DMS114 treated with DMSO at 0.1 percent for 48 hours (cell line): ENCODE data around the gene CD200R1L.

ENCODE experiments used
- DNase-seq: peaks from one replicate; lab custom pipeline; 2025; ENCODE audit not compliant: unreplicated experiment; lab: John Stamatoyannopoulos, UW

Gene CD200R1L

GRCh38 chr3:112822064-112823055, 24.3 kb downstream of the CD200R1L start:
- DNase-seq = no peak

DNA sequence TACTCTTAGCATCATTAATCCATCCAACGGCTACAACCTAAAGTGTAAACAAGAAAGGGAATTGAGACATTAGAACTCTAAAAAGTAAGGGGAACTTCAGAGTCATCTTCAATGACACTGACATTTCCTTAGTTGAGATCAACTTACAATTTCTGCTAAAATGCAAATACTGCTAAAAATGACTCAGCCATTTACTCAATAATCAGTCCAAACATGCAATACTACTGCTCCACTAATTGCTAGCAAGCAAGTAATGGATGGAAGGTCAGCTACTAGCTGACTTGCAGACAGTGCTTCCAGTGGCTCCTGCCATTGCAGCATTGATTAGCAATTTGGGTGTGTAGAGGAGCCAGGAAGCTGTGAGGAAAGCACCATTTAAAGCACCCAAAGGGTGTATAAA, 28.4 kb downstream of the CD200R1L start:
- DNase-seq = no peak

DNA sequence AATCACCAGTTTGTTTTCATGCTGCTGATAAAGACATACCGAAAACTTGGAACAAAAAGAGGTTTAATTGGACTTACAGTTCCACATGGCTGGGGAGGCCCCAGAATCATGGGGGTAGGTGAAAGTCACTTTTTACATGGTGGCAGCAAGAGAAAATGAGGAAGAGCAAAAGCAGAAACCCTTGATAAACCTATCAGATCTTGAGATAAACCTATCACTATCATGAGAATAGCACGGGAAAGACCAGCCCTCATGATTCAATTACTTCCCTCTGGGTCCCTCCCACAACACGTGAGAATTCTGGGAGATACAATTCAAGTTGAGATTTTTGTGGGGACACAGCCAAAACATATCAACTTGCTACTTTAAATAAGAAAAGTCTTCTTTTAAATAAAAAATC, 28.9 kb downstream of the CD200R1L start:
- DNase-seq = no peak

DNA sequence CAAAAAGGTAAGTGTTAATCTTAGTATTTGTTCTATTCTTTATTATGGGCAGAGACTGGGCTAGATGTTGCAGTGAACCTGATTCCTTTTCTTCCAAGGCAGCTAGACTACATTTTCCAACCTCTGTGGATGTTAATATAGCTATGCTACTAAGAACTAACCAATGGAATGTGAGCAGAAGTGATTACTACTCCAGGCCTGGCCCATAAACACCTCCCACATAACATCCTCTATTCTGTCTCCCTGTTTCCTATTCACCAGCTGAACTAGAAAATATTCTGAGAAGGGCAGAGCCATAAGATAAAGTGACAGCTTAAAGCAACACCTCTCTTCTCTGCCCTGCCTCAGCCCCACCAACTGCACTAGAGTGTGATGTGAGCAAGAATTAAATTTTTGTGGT, 29.4 kb downstream of the CD200R1L start:
- DNase-seq = no peak

GRCh38 chr3:112815981-112816380, 30.7 kb downstream of the CD200R1L start:
- DNase-seq = no peak

DNA sequence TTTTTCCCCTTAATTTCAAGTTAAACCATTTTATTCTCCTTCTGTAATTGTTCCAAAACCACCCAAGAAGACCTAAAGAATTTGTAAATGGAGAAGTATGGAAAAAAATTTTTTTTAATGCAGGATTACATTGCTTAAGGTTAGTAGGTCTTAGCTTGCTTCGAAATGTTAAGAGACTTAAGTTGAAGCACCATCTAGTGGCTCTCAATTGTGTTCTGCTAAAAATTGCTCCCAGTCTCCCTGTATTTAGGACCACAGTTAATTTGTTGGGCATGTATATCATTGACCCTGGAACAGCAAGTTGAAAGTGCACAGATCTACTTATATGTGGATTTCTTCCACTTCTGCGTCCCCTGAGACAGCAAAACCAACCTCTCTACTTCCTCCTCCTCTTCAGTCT, 32.4 kb downstream of the CD200R1L start:
- peak; percentile 33 for DNase-seq

GRCh38 chr3:112813723-112814171, 32.9 kb downstream of the CD200R1L start:
- DNase-seq = no peak

DNA sequence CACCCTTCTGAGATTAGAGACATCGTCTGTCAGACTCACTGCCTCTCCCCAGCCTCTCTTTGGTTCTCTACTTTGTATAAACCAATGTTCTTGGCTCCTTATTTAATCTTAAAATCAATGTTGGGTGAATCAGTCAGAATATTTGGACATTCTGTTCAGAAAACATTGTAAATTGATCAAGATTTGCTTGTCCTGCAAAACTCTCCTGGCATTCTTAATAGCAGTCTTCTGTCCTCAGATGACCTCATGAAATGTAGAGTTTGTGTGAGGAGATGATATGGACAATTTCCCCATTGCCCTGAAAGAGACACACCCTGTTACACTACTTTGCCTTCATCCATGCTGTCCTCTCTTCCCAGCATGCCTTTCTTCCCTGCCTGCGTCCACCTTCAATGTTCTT, 33.6 kb downstream of the CD200R1L start:
- no peak for DNase-seq

DNA sequence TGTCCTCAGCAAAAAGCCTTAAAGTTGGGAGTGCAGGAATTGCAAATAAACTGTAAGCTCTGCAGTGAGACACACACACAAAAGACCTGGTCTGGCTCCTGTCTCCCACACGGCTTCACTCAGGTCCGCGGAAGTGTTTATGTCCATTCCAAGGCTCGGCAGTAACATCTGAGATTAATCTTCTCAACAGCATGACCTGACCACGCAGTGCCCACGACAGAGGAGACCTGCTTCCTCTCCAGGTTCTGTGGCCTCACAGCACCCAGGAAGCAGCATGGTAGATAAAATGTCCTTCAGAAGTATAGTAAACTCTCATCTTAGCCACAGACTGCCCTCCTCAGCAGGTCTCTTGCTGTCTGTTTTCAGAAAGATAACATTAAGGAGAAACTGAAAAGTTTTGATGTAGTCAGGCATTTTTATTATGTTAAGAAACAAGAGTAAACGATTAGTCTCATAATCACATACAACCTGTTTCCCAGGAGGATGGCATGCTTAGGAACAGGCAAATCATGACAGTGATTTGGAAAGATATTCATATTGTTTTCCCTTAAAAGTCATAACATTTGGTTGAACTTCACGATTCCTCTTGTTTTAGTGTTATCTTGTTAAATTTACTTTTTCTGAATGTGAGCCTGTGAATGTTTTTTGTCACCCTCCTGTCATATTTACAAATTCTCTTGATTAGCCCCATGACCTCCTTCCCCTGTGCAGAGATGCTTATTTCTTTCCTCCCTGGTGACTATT, 34.6 kb downstream of the CD200R1L start:
- no peak for DNase-seq

GRCh38 chr3:112811131-112811884, 35.4 kb downstream of the CD200R1L start:
- no peak for DNase-seq

DNA sequence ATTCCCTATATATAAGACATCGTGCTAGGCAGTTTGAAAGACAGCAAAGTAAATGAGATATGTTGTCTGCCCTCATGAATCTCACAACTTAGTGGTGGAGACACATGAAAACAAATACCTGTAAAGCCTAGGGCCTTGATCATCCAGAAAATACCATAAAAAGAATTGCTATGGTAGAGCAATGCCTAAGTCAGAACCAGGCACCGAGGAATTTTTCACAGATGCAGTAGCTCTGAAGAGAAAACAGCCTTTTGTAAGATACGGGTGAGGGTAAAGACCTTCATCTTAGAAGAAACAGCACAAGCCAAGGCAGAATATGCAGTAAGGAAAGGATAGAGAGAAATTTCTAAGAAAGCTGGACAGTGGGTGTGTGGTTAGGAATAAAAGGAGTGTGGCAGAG, 36.1 kb downstream of the CD200R1L start:
- no peak for DNase-seq

DNA sequence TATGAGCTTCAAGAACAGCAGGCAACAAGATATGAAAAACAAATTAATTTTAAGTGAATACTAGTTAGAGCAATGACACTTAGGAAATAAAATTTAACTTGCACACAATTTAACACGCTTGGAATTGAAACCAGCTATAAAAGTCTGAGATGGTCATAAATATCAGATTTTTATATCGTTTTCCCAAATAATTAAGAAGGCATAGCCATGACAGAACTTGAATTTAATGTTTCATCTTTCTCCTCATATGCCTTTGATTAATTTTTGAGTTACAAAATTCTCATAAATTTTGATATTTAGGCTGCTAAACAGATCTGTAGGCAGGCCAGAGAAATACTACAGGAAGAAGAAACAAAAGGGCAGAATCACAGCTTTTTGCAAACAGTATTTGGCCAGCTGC, 38.5 kb downstream of the CD200R1L start:
- no peak for DNase-seq

GRCh38 chr3:112807685-112808084, 39.0 kb downstream of the CD200R1L start:
- no peak for DNase-seq

DNA sequence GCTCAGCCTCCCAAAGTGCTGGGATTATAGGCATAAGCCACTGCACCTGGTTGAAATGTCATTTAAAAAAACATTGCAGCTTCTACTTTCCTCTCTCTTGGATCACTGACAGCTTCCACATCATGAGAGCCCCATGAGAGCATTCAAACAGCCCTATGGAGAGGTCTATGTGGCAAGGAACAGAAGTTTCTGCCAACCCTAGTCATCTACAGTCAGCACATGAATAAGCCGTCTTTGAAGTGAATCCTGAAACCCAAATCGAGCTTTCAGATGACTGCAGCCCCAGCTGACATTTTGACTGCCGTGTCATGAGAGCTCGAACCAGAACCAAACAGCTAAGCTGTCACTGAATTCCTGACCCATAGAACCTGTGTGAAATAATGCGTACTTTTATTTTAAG, 39.8 kb downstream of the CD200R1L start:
- DNase-seq = no peak

- no peak for DNase-seq
Measured at GRCh38 chr3:112805126-112805525, 41.5 kb downstream of the CD200R1L start.

- DNase-seq = no peak
Measured at GRCh38 chr3:112804021-112804420, 42.6 kb downstream of the CD200R1L start.

GRCh38 chr3:112803467-112803866, 43.2 kb downstream of the CD200R1L start:
- DNase-seq = no peak

- DNase-seq = no peak
Measured at GRCh38 chr3:112802338-112802737, 44.3 kb downstream of the CD200R1L start.

GRCh38 chr3:112799946-112800345, 46.7 kb downstream of the CD200R1L start:
- no peak for DNase-seq

DNA sequence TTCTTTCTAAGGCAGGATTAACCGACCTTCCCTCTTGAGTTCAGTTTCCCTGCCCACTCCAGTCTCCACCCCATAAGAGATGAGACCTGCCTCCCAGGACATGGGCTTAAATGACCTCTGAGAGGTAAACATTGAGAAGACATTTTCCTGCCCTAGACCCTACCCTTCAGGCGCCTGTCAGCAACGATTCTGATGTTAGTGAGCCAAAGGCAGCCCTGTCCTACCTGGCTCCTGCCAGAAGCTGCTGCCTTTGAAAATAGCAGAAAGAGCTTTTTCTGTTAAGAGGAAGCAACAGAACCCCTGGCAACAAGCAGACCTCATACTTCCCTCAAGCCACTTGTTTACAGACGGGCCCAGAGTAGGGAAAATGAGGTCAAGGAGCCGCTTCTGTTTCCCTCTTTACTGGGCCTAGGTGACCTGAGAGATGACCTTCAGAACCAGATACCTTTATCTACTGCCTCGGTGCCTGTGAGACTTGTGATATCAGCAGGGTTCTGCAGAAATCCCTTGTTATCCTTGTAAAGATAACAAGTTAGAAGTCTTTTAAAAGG, 52.0 kb downstream of the CD200R1L start:
- DNase-seq = no peak
